ENCODE measurements around the gene TSFM. TPM values are rescaled to one million over a fixed set of nuclear protein-coding genes. Genes with fewer than 3 reads are reported as not detected.
A peak's percentile ranks its signal among the peaks of the same experiment; 100 is the strongest.

Gene TSFM
- total RNA-seq, 1 donor from 2014 or later, result 30.0 TPM

GRCh38 chr12:57745485-57745881 lies 37.1 kb upstream of the TSFM start:
- ATAC-seq, result peak; percentile 10

GRCh38 chr12:57746025-57746424 lies 36.6 kb upstream of the TSFM start:
- no peak for ATAC-seq
- no peak for DNase-seq (ENCODE audit: low spot score)

More at GRCh38 chr12:57745485-57745881, 37.1 kb upstream of the TSFM start:
- DNase-seq (ENCODE audit: low spot score), result no peak

GRCh38 chr12:57749061-57749460 lies 33.5 kb upstream of the TSFM start:
- DNase-seq (ENCODE audit: low spot score), result no peak
- no peak for ATAC-seq

GRCh38 chr12:57750561-57751431 lies 31.8 kb upstream of the TSFM start:
- DNase-seq (ENCODE audit: low spot score) (no peak), ATAC-seq (no peak)

GRCh38 chr12:57751432-57751787 lies 31.2 kb upstream of the TSFM start:
- DNase-seq (ENCODE audit: low spot score), result no peak

GRCh38 chr12:57751788-57752667 lies 30.6 kb upstream of the TSFM start, which contains the start of gene CDK4:
Gene CDK4 (minus strand): TSS chr12:57752310. CDS start chr12:57751717, 593 bp downstream.
- peak; percentile 99 for DNase-seq (ENCODE audit: low spot score)
- ATAC-seq, result peak; percentile 84

More at GRCh38 chr12:57751432-57751787, 31.2 kb upstream of the TSFM start:
- ATAC-seq, result no peak

- no peak for ATAC-seq
- DNase-seq (ENCODE audit: low spot score), result no peak
These were observed 30.0 kb upstream of the TSFM start for GRCh38 chr12:57752668-57753000.

GRCh38 chr12:57753756-57754337 lies 28.7 kb upstream of the TSFM start:
- DNase-seq (ENCODE audit: low spot score) (no peak), ATAC-seq (no peak)

- ATAC-seq, result peak; percentile 17
- no peak for DNase-seq (ENCODE audit: low spot score)
These were observed 28.0 kb upstream of the TSFM start, which contains the start of gene MARCHF9 for GRCh38 chr12:57754411-57755193. Gene MARCHF9 (plus strand): TSS chr12:57755103. CDS start chr12:57755529, 426 bp downstream.

GRCh38 chr12:57755194-57755453 lies 27.5 kb upstream of the TSFM start:
- DNase-seq (ENCODE audit: low spot score) (no peak), ATAC-seq (no peak)

GRCh38 chr12:57755454-57756372 lies 26.9 kb upstream of the TSFM start:
- DNase-seq (ENCODE audit: low spot score), result peak; percentile 65
- ATAC-seq, result peak; percentile 25

GRCh38 chr12:57756406-57757341 lies 25.9 kb upstream of the TSFM start:
- ATAC-seq, result no peak
- DNase-seq (ENCODE audit: low spot score), result no peak

GRCh38 chr12:57757771-57758170 lies 24.8 kb upstream of the TSFM start:
- ATAC-seq (no peak), DNase-seq (ENCODE audit: low spot score) (no peak)

GRCh38 chr12:57758552-57759359 lies 23.8 kb upstream of the TSFM start:
- ATAC-seq (no peak), DNase-seq (ENCODE audit: low spot score) (no peak)

- ATAC-seq, result peak; percentile 48
- DNase-seq (ENCODE audit: low spot score), result no peak
These were observed 23.1 kb upstream of the TSFM start for GRCh38 chr12:57759360-57759980.

GRCh38 chr12:57760347-57760982 lies 22.1 kb upstream of the TSFM start:
- ATAC-seq (no peak), DNase-seq (ENCODE audit: low spot score) (no peak)
